Astrocyte of the spinal cord (primary cell): Measurements from ENCODE around the gene PANX1.

Experiments
- DNase-seq: peaks from one replicate; pipeline ENCODE4 v3.0.0; 2011; ENCODE audit warnings: low read depth, low spot score
- H3K4me3 ChIP-seq: 2 replicates; pipeline ENCODE4 v1.5.1; 2011; ENCODE audit warnings: low read depth, mild to moderate bottlenecking, low read length, moderate library complexity
- CTCF ChIP-seq: IDR thresholded peaks from 2 replicates; pipeline ENCODE4 v1.5.1; 2012; ENCODE audit warnings: low read depth, mild to moderate bottlenecking, low read length, inconsistent platforms
- in situ Hi-C: cut with HindIII; loops from 2 replicates; pipeline ENCODE4 v1.10.0; 2017; ENCODE audit warnings: low sequenced_read_pairs

Gene PANX1

GRCh38 chr11:94170953-94171352 lies 42.3 kb downstream of the PANX1 start:
- in situ Hi-C loops = no loop called here
- TF ChIP-seq CTCF = no peak
- H3K4me3 ChIP-seq = no peak overlapping the region
- no peak for DNase-seq

GRCh38 chr11:94171693-94172440 lies 43.2 kb downstream of the PANX1 start:
- H3K4me3 ChIP-seq = no peak overlapping the region
- no peak for DNase-seq
- peak; percentile 64 for TF ChIP-seq CTCF
- in situ Hi-C loops = no loop called here

- in situ Hi-C loops = no loop called here
- TF ChIP-seq CTCF = no peak
- H3K4me3 ChIP-seq = no peak overlapping the region
Measured at GRCh38 chr11:94175535-94175934, 46.9 kb downstream of the PANX1 start.

GRCh38 chr11:94178331-94178730 lies 49.7 kb downstream of the PANX1 start:
- in situ Hi-C loops = no loop called here
- no peak for DNase-seq
- no peak for TF ChIP-seq CTCF
- H3K4me3 ChIP-seq = no peak overlapping the region

More at GRCh38 chr11:94175535-94175934, 46.9 kb downstream of the PANX1 start:
- DNase-seq = peak; percentile 58

GRCh38 chr11:94179696-94180095 lies 51.1 kb downstream of the PANX1 start:
- TF ChIP-seq CTCF = no peak
- in situ Hi-C loops = no loop called here
- H3K4me3 ChIP-seq = no peak overlapping the region
- no peak for DNase-seq

- DNase-seq = no peak
- no peak for TF ChIP-seq CTCF
- in situ Hi-C loops = no loop called here
Measured at GRCh38 chr11:94181526-94181925, 52.9 kb downstream of the PANX1 start.

More at GRCh38 chr11:94181526-94181925, 52.9 kb downstream of the PANX1 start:
- H3K4me3 ChIP-seq = no peak overlapping the region
